Amygdala (tissue), 56 donors: Measurements from ENCODE around the gene PRSS57.
A peak's percentile ranks its signal among the peaks of the same experiment; 100 is the strongest.

Experiments used
- DNase-seq, 56 donors: peaks; one replicate each; lab custom pipeline; 2025; lab: John Stamatoyannopoulos, UW

The PRSS57 gene

GRCh38 chr19:641702-642101, 53.5 kb downstream of the PRSS57 start:
- no peak for DNase-seq

GRCh38 chr19:640606-641189, 54.6 kb downstream of the PRSS57 start:
- no peak for DNase-seq

- no peak for DNase-seq
These were observed 55.1 kb downstream of the PRSS57 start for GRCh38 chr19:640161-640558.

GRCh38 chr19:639253-640160, 55.7 kb downstream of the PRSS57 start, which contains the start of gene FGF22:
Gene FGF22, plus strand, starts transcription at chr19:639879. Its CDS starts 47 bp downstream, at chr19:639926.
- peak in 55 of 56 donors; percentile 39 to 96 (median 85) for DNase-seq

- peak in 1 of 56 donors; percentile 58 for DNase-seq
These were observed 56.4 kb downstream of the PRSS57 start for GRCh38 chr19:638906-639252.
